Esophagus squamous epithelium (tissue), 4 donors: ENCODE data around the gene PHF12.

Experiments used
- CTCF ChIP-seq, 6 experiments: fragments of 450-650 bp in 4 of 6; fragments of 200-600 bp in 2 of 6; sonication (generic) in 2 of 6; IDR thresholded peaks; one replicate each; pipeline ENCODE4 v1.5.1; 2016 to 2019; ENCODE audit warnings: antibody characterized with exemption in 6 of 6, mild to moderate bottlenecking in 4 of 6, moderate library complexity in 4 of 6
- POLR2A ChIP-seq, 4 donors: fragments of 450-650 bp; IDR thresholded peaks; one replicate each; pipeline ENCODE4 v1.6.1; 2017; ENCODE audit warnings: antibody characterized with exemption in 4 of 4, mild to moderate bottlenecking in 4 of 4, moderate library complexity in 3 of 4

- TF ChIP-seq POLR2A (IDR thresholded peaks at IDR 0.05) (no peak), CTCF (IDR thresholded peaks at IDR 0.05) (no peak)
These were observed 33.0 kb downstream of the PHF12 start for GRCh38 chr17:28918295-28918694.
